HG03045 (cell line): ENCODE results near the gene SLC6A18.
"Not testable (repeated sequence)": the region's sequence is repeated elsewhere in the genome, so short reads cannot be mapped to it uniquely, and the experiment has no call there.

Source experiments
- ATAC-seq: cut with Tn5 transposase; IDR thresholded peaks from one replicate; pipeline ENCODE4 v1.9.1; 2021; ENCODE audit warnings: mild to moderate bottlenecking, moderate library complexity; ENCODE audit not compliant: unreplicated experiment

Gene SLC6A18

DNA sequence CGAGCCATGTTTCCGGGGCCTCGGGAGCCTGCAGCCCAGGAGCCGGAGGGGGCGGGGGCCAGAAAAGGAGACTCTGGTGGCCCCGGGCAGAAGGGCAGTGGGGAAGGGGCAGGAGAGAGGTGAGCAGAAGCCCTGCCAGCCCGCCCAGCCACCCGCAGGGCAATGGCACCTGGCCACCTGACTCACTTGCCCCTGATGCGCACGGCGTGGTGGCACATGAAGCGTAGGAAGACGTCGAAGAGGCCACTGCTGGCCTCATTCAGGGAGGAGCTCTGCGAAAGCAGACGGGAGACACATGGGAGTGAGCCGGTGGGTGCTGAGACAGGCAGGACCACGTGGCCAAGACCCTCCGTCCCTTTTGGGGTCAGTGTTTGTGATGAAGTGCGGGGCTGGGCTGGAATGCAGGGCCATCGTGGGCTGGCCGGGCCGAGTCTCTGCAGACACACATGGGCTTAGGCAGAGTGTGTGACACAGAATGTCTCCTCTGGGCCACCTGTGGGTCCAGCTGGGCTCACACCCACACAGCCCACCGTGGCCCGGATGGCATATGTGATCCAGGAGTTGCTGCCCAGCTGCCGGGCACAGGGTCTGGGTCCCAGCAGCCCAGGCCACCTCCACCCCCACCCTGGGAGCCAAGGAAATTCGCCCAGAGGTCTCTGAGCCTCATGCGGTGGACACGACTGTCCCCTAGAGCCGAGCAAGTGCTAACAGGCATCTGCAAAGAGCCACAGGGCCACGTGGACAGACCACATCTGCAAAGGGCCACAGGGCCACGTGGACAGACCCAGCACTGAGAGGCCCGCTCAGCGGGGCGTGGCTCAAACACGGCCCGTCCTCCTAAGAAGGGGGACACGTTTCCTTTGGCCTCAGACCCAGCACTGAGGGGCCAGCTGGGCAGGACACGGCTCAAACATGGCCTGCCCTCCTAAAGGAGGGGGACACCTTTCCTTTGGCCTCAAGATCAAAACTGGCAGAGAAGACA, 46.0 kb downstream of the SLC6A18 start:
- no peak for ATAC-seq

DNA sequence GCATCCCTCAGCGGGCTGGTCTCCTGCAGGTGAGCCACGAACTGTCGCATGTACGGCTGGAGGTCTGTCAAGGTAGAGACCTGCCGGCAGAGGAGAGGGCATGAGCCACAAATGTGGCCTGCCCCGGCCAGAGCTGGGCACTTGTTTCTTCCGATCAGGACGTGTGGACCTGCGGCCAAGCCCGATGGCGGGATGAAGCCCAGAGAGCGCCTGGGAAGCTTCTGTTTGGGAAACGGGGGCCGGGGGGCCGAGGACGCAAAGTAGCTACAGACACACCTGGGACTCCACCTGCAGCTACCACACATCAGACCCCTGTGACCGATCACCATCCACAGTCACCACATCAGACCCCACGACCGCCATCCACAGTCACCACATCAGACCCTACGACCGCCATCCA, 47.0 kb downstream of the SLC6A18 start:
- no peak for ATAC-seq

DNA sequence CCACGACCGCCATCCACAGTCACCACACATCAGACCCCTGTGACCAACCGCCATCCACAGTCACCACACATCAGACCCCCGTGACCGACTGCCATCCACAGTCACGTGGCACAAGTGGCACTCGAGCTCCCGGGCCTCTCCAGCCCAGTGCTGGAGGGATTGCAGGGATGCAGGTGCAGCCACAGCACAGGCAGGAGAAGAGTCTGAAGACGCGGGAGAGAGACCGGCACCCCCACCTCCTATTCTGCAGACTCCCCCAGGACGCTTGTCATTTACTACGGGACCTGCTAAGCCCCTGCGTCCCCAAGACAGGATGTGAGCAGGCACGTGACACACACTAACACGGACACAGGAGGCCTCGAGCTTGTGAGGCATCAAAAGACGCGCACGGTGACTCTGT, 48.6 kb downstream of the SLC6A18 start:
- no peak for ATAC-seq

DNA sequence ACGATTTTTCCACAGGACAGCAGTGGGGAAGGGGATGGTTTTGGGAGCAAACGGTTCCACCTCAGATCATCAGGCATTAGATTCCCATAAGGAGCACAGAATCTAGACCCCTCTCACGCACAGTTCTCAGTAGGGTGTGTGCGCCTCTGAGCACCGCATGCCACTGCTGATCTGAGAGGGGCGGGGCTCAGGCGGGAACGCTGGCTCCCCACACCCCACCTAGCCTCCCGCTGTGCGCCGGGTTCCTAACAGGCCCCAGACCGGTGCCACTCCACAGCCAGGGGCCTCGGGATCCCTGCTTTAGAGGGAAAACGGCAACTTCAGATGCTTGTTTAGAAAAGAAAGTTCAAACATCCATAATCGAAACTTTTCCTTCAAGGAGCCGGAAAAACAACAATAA, 49.3 kb downstream of the SLC6A18 start:
- no peak for ATAC-seq

DNA sequence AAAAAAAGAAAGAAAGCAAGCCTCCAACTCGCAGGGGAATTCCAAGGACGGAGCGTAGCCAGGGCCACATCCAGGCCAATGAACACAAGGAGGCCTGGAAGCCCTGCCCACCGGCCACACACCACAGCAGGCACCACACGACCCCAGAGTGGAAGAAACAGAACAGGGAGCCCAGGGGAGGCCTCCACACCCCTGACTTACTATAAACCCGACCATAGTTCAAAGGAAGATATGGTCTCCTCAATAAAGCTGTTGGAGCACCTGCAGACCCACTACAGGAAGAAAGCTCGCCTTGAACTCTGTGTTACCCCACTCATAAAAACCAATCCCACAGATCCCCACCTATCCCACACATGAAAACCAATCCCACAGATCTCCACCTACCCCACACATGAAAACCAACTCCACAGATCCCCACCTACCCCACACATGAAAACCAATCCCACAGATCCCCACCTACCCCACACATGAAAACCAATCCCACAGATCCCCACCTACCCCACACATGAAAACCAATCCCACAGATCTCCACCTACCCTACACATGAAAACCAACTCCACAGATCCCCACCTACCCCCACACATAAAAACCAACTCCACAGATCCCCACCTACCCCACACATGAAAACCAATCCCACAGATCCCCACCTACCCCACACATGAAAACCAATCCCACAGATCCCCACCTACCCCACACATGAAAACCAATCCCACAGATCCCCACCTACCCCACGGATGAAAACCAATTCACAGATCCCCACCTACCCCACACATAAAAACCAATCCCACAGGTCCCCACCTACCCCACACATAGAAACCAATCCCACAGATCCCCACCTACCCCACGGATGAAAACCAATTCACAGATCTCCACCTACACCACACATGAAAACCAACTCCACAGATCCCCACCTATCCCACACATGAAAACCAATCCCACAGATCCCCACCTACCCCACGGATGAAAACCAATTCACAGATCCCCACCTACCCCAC, 50.5 kb downstream of the SLC6A18 start:
- ATAC-seq: not testable (repeated sequence)

DNA sequence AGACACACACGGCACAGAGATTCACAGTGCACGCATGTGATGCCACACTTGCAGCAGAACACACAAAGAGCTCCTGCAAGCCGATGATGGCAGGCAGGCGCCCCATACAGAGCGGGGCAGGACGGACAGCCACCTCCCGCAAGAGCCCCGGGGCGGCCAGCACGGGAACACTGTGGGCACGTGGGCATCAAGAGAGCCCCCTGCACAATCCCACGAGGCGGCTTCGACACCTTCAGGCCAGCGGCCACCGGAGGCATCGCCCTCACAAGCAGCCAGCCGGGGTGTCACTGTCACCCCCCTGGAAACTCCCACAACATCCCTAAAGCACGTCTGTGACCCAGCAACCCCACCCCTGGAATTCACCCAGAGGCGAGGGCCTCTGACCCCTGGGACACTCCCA, 51.7 kb downstream of the SLC6A18 start:
- ATAC-seq: no peak

DNA sequence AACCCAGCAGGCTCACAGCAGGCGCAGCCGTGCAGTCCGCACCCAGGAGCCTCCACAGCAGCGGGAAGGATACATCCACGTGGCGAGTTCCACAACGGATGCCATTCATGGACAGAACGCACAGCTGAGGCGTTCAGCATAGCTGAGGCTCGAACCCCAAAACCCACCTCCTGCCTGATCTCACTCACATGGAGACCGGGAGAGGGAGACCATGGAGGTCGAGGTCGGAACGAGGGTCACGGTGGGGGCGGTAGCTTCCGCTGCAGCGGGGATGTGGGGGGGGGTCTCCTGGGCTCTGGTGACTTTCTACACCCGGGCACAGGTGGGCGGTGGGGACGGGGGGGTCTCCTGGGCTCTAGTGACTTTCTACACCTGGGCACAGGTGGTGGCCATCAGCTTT, 52.1 kb downstream of the SLC6A18 start:
- ATAC-seq: no peak

DNA sequence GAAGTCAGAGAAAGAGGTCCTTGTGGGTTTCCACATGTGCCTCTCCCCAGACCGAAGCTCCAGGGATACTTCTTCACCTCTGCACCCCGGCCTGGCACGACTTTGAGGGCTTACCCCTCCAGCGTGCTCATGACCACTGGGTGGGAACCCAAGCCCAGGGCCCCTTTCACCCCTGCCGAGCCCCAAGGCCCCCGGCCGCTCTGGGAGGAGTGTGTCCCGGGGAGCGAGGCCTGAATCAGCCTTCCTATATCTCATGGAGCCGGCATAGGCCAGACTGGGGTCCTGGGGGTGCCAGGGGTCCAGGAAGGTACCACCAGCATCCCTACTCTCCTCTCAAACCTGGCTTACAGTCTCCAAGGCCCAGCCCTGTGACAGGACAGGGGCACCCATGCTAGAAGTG, 52.6 kb downstream of the SLC6A18 start:
- no peak for ATAC-seq

DNA sequence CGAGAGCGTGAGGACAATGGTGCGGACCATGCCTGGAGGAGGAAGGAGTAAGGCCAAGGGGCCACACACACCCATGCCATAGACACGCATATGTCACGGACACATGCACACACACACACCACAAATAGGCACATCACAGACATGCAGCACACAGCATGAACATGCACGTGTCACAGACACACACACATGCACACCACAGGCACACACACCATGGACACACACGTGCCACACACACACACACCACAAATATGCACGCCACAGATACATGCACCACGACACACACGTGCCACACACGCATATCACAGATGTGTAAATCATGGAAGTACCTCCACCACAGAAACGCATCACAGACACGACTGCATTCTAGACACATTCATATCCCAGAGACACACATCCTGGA, 53.0 kb downstream of the SLC6A18 start:
- ATAC-seq: no peak

DNA sequence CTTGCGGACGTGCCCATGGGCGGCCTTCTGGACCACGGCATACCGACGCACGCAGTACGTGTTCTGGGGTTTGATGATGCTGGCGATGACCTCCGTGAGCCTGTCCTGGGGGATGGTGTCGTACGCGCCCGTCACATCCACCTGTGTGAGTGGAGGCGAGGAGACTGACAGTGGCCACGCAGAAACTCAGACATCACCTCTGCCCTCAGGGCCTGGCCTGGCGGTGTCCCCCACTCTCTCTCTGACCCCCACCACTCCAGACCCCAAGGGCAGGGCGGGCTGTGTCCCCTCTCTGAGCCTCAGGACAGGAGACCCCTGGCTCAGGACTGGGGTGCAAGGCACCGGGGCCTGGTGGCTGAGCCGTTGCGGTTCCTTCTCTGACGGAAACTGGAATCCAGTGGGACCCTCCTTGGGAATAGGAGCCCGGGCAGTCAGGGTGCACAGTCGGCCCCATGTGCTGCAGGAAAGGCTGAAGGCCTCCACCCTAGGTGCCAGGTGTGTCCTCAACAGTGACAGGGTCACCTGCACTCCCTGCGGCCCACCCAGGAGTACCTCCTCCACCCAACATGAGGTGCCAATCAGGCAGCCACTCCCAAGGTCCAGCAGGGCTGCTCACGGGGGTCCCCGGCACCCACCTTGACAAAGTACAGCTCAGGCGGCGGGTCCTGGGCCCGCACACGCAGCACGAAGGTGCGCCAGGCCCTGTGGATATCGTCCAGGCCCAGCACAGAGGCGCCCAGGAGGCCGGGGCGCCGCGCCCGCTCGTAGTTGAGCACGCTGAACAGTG, 53.7 kb downstream of the SLC6A18 start:
- no peak for ATAC-seq

DNA sequence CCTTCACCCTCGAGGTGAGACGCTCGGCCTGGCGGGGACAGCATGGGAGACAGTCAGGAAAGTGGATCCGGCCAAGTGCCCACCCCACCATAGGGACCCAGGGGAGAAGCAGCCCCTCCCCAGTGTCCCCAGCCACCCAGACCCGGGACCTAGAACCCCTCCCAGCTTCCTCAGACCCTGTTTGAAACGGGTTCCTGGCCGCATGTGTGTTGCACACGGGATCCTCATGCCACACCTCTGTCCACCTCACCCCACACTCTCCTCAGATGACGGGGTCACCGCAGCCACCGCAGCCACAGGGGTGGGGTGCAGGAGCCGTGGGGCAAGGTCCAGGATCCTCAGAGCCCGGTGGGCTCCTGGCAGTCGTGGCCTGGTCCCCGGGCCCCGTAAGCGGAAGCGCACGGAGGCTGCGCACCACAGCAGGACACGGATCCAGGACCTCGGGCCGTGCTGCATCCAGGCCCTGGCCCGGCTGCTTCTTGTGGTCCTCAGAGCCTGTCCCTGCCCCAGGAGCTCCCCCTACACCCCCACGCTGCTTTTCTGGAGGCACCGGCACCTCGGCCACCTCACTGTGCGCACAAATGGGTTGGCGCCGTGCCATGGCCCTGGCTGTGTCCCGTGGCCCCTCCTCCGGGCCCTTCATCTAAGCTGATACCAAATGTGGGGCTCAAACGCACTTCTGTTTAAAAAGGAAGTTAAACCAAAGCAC, 54.4 kb downstream of the SLC6A18 start:
- ATAC-seq: no peak

DNA sequence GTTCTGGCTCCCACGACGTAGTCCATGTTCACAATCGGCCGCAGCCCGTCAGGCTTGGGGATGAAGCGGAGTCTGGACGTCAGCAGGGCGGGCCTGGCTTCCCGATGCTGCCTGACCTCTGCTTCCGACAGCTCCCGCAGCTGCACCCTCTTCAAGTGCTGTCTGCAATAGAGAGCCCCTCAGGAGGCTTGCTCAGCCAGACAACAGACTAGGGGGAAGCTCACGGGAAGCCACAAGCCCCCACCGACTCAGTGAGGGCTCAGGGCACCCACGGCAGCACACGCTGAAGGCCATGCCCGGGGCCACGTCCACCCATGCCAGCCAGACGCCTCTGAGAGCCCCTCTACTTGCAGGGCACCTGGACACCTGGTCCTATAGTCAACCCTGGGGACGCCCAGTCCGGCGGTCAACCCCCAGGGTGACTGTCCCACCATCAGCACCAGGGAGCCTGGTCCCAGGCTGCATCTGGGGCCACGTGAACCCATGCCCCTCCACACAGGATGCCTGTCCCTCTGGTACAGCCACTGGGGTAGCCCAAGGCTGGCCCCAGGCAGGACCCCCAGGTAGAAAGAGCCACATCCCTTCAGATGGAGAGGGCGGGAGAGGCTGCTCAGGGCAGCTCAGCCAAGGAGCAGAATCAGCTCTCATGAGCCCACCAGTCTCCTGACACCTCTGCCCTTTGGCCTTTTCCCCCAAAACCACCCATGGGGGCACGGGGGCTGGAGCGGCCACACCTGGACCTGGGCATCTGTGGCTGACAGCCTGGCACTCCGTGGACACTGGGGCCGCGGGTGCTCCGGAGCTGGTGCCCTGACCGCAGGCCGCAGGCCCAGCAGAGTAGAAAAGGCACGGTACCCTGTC, 55.2 kb downstream of the SLC6A18 start:
- no peak for ATAC-seq

DNA sequence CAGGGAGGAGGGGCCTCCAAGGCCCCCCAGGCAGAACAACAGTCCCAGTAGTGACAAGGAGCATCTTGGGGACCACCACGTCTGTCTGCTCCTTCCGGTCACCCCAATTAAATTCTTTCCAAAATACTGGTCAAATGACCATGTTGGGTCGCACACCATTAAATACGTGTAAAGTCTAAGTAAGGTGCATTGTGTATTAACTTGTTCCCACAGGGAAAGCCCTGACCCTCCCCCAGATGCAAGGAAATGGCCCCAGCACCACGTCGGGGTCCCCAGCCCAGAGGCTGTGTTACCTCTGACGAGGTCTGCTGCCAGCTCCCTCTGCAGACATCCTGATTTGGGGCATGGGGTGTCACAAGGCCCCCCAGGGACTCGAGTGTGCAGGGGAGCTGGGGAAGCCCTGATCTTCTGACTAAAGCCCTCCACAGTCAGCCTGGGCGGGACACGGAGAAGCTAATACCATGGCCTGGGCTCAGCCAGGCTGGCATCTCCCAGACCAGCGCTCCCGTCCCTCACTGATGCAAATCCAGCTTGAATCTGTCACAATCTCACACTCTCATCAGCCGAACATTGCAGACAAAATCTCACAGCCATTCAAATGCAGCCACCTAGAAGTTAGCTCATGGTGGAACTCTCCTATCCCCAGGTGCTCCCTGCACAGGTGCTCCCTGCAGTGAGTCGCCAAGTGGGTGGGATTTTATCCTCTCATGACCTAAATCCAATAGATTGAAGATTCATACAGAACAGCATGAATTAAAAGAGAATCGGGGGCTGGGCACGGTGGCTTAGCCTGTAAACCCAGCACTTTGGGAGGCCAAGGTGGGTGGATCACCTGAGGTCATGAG, 56.1 kb downstream of the SLC6A18 start:
- no peak for ATAC-seq

DNA sequence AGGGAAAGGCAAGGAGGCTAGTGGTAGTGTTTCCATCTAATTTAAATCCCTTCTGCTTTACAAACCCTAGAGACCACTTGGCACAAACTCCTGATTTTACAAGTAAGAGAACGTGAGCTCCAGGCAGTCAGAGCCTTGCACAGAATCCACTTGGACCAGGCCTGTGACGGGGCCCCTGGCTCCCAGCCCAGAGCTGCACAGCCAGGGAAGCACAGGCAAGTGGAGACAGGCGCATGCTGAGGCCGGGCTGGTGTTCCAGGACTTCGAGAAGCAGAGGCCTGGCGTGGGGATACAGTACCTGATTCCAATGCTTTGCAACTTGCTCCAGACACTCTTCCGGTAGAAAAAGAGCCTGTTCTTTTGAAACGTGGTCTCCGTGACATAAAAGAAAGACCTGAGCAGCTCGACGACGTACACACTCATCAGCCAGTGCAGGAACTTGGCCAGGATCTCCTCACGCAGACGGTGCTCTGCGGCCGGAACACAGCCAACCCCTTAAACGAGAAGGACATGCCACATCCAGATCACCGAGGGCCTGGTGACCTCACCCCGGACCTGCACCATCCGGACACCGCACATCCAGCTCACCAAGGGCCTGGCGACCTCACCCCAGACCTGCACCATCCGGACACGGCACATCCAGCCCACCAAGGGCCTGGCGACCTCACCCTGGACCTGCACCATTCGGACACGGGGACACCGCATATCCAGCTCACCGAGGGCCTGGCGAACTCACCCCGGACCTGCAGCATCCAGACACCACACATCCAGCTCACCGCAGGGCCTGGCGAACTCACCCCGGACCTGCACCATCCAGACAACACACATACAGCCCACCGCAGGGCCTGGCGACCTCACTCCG, 57.2 kb downstream of the SLC6A18 start:
- no peak for ATAC-seq

DNA sequence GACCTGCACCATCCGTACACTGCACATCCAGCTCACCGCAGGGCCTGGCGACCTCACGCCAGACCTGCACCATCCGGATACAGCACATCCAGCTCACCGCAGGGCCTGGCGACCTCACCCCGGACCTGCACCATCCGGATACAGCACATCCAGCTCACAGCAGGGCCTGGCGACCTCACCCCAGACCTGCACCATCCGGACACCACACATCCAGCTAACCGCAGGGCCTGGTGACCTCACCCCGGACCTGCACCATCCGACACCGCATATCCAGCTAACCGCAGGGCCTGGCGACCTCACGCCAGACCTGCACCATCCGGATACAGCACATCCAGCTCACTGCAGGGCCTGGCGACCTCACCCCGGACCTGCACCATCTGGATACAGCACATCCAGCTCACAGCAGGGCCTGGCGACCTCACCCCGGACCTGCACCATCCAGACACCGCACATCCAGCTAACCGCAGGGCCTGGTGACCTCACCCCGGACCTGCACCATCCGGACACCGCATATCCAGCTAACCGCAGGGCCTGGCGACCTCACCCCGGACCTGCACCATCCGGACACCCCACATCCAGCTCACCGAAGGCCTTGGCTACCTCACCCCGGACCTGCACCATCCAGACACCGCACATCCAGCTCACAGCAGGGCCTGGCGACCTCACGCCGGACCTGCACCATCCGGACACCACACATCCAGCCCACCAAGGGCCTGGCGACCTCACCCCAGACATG, 58.0 kb downstream of the SLC6A18 start:
- not testable (repeated sequence) for ATAC-seq

DNA sequence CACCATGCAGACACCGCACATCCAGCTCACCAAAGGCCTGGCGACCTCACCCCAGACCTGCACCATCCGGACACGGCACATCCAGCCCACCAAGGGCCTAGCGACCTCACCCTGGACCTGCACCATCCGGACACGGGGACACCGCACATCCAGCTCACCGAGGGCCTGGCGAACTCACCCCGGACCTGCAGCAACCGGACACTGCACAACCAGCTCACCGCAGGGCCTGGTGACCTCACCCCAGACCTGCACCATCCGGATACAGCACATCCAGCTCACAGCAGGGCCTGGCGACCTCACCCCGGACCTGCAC, 58.5 kb downstream of the SLC6A18 start:
- not testable (repeated sequence) for ATAC-seq
